Inflammatory macrophage treated with lipopolysaccharide for 1 hour (primary cell): ENCODE data around the gene DYNLT3.
A peak's percentile ranks its signal among the peaks of the same experiment; 100 is the strongest.

Experiments used
- DNase-seq, 2 donors: peaks; one replicate each; pipeline ENCODE4 v3.0.0-alpha.2; 2020 to 2022

The DYNLT3 gene

DNA sequence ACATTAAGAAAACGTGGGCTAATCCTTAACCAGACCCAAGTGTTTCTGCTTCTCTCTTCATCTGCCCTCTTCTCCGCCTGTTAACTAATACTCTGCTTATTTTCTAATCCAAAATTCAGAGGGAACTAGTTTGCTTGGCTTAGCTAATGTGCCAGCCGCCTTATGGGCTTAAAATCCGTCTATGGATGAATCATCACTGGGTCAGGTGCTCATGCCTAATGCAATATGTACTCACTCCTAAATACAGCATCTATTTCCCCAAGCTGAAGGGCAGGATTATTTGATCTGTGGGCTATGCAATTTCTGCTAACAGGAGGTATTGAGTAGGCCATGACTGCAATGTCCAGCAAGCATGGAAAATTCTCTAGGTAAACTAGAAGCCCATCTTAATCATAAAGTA lies 12.4 kb downstream of the DYNLT3 start:
- no peak for DNase-seq

DNA sequence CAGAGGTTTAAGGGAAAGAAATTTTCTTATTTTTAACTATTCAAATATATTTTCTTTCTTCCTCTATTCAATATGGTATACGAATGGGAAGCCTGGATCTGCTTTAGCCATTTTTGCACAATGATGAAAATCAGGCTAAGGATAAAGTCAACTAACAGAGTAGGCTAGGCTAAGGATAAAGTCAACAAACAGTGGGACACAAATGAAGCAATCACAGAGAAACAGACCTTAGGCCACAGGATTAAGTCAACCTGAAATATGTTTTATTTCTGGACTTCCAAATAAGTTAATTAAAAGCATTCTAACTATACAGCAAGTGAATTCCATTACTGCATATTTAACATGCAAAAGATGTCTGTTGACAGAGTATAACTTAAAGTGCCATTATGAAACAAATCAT lies 17.0 kb downstream of the DYNLT3 start:
- no peak for DNase-seq

DNA sequence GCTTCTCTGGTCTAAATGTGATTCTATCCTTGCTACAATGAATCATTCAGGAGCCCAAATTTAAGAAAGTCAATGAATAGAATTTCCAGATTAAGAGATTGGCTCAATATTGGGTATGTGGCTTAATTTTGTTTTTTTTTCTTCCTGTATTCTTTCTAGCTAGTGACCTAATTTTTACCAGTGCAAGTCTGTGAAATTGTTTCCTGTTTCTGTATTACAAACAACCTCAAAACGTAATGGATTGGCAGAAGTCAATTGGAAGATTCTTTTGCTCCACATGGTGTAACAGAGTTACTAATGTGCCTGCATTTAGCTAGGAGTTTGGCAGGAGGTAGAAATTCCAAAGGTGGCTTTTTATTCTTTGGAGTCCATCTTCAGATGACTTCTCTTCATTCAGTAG lies 17.6 kb downstream of the DYNLT3 start:
- peak in 1 of 2 donors; percentile 38 for DNase-seq

DNA sequence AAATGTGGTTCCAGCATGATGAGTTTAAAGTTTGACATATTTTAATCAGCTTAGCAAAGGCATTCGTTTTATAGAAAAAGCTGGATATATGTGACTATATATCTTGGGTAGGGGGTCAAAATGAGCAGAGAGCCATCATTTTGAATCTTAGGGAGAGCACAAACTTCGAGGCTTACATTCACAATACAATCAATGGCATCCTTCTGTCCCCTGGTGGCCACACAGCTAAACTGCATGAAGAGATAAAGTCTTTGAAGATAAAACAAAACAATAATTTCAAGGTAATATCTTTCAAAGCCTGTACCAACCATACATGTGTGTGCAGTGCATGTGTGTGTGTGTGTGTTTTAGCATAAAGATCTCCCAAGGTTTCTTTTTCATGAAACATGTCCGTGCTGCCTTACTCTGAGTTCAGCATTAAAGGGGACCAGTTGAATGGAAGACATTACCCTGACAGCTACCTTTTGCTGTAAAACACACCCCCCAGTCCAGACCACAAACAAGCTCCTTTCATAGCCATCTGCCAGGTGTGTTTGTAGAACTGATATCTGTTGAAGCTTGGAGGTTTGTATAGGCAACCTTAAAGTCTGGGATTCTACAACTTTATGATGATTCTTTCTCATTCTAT lies 22.0 kb downstream of the DYNLT3 start:
- peak in 1 of 2 donors; percentile 57 for DNase-seq

DNA sequence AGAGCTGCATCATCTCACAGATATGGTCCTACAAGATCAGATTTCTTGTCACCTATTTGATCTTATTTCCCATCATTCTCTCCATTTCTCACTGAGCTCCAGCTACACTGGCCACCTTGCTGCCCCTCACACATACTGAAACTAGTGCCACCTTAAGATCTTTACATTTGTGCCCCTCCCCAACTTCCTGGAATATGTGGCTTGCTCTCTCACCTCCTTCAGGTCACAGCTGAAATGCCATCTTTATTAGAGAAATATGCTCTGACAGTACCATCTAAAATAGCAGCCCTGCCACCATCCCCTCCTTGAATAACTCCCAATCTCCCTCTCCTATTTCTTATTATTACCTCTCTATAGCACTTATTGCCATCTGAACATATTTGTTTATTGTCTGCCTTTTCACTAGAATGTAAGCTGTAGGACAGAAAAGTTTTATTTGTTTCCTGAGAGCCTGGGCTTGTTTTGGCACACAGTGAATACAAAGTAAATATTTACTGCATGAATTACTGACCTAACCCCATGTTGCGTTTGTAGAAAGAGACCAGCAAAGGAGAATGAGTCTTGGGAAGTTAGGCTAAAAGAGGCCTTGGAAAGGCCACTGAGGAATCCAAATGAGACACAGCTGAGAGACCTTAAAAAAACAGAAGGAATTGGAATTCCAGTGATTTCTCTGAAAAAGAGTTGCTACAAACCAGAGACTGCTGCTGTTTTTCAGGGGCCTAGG lies 22.7 kb downstream of the DYNLT3 start:
- DNase-seq: peak in 1 of 2 donors; percentile 4

DNA sequence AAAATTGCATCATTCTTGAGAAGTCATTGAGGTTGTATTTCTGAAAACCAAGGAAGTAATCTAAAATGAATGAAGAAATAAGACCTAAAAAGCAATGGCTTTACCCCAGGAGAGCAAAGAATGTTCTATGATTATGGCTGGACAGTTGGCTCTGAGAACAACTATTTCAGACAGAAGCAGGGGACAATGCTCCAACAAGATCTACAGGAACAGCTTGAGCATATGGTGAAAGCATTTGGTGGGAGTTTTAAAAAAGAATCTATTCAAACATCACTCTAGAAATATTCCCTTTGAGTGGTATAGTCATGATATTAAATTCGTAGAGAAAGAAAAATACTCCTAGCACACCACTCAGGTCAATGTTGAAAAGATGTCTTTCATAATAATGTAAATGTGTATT lies 26.7 kb downstream of the DYNLT3 start:
- DNase-seq: peak in 1 of 2 donors; percentile 10

DNA sequence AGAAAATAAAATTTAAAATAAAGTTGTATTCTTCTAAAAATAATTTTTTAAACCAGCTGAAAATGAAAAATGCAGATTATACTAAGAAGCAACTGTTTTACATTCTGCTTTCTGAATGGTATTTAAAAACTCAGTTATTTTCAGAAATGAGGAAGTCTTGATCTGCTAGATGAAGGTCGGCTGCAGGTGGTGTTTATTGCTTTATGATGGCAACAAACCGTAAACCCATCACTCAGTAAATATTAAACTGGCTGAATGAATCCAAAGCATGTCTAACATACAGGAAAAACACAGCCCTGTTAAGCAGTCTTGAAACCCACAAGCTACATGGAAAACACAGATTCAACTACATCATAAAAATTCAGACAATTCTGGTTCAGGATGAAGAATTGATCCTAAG lies 29.3 kb downstream of the DYNLT3 start:
- no peak for DNase-seq

DNA sequence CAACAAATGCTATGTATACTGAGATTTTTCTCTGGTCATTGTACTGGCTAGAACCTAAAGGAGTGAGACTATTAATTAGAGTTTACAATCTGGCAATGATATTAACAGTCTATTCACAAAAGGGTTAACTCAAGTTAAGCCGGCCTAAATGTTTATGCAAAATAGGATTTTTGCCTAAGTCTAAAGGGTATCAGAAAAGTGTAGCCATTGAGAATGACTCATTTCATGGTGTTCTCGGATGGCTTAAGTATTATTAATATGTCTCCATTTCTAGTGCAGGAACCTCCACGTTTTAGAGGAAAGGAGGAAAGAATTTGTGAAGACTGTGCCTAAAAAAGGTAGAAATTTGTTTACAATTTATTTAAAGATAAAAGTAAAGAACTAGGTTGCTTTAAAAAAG lies 29.8 kb downstream of the DYNLT3 start:
- DNase-seq: peak in 1 of 2 donors; percentile 21

DNA sequence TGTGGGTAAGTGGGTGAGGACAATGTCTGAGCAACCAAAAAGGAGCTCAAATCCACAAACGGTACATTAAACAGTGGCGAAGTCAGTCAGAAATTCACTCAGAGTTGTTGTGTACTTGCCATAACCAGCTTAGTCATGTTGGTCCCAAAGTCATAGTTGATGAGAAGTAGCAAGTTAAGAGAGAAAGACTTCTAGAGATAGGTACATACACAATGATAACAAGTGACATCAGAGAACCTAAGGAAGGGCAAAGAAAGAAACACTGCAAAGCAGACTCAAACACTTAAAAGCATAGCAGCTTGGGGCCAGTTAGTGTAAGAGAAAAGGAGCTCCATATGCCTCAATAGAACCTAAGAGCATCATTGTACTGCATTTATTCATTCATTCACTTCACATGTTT lies 30.2 kb downstream of the DYNLT3 start:
- peak in 1 of 2 donors; percentile 15 for DNase-seq

DNA sequence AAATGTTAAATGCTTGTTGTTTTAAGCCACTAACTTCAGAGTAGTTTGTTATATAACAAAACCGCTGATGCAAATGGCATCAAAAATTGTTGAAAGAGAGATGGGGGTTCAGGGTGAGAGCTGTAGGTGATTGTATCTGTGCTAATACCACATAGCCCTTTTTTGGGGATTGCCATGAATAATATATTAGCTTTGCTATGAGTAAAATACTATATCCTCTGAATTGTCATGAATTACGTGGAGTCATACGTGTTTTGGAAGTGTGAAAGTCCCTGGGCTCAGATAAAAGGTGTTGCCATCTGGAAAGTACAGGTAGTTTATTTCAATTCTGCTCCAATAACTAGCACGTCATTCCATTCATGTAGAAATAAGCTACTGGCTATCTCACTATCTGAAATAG lies 30.6 kb downstream of the DYNLT3 start:
- no peak for DNase-seq

DNA sequence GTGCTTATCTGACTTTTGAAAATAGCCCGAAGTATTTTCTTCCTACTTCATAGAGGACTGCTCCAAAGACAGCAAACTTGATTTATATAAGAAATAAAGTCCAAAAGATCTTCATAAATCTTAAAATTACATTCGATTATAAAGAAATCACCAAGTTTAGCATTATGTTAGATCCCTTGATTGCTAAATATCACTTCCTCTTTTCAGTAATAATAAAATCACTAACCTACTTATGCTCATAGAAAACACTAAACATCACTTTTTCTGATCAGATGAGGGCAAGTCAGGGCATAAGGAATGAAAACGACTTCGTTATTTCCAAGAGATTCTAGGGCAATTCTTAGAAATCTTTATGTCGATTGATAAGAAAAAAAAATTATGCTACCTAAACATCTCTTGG lies 32.0 kb downstream of the DYNLT3 start:
- DNase-seq: no peak

DNA sequence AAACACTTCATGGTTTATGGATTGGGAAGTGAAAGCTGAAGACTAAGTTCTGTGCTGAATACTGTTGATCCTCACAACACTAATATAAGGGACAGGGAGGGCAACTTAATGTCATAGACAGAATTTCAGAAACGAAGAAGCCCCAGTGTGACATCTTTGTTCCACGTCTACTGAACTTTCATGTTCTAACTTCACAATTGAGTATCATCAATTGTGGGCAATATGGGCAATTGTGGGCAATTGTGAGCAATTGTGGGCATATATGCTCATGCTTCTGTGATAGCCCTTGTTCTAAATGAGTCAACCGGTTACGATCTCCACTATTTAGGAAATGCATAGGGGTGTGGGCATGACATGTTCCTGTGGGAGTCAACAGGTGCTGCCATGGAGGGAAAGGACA lies 33.8 kb downstream of the DYNLT3 start:
- no peak for DNase-seq

DNA sequence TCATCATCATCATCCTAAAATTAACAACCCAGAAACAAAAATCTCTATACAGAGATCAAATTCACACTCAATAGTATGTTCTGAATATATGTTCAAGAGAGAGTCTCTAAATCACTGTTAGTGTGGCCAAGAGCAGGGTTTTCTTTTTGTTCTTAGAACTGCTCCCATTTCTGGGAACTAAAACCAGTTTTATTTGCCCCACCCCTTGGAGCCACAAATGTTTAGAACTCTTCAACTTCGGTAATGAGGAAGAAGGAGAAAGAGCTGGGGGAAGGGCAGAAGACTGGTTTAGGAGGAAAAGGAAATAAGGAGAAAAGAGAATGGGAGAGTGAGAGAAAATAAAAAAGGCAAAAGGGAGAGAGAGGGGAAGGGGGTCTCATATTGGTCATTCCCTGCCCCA lies 35.3 kb downstream of the DYNLT3 start:
- no peak for DNase-seq

DNA sequence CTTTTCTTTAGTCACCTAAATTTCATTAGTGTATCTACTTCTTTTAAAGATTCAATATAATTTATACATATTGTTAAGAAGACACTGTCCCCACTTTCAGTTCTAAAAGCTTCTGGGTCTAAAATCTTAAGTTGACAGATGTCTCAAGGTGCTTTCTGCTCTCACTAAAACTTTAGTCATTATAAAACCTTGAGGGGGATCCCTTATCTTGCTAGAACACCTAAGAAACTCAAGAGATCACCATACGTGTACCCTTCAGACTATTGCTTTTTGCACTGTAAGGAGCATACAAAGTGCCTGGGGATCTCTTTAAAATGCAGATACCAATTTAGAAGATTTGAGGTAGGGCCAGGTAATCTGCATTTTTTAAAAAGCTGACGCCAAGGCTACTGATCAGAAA lies 37.4 kb downstream of the DYNLT3 start:
- no peak for DNase-seq

DNA sequence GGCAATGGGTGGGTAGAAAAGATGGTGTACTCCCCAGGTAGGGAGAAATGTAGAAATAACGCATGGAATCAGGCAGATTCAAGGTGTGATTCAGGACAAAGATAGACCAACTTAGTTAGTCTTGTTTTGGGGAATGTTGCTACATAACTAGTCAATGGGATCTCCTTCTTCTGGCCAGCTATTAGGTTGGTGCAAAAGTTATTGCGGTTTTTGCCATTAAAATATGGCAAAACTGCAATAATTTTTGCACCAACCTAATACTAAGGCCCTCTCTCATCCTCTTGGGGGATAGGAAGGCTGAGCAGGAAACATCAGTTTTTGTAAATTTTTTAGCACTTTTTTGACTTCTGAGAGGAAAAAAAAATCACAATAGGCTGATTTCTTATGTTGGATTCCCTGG lies 44.3 kb downstream of the DYNLT3 start:
- no peak for DNase-seq

DNA sequence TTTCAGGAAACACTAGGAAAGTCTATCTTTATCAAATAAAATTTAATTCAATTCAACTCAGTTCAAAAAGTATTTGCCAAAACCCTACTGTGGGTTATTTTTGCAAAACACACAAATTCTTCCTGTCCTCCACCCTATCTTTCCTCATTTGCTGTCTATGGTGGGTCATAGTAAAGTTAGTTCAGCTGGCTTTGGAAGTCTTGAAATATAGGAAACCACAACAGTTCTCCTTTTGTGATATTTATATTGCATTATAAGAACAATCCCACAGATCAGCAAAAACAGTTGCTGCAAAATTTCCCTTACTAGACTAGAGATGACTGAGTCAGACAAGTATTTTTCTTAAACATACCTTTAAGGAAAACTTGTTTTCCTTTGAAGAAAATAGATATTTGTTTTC lies 45.3 kb downstream of the DYNLT3 start:
- peak; percentile 73 to 90 for DNase-seq

DNA sequence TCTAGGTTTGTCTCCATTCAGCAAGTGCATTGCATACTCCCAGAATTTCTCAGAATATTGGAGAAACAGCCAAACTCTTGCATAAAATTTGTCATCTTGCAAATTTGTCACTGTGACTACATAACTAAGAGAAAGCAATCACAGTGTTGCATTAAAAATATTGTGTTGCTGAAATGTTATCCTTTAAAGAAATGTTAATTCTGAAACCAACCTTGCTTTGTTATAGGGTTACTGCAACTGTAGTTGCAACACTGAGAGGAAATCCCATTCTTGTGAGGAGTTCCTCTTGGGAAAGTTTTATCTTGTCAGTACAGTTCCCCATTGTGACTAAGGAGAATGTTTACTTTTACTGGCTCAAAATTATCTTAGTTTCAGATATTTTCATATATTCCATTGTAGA lies 46.7 kb downstream of the DYNLT3 start:
- DNase-seq: peak; percentile 88 to 93

DNA sequence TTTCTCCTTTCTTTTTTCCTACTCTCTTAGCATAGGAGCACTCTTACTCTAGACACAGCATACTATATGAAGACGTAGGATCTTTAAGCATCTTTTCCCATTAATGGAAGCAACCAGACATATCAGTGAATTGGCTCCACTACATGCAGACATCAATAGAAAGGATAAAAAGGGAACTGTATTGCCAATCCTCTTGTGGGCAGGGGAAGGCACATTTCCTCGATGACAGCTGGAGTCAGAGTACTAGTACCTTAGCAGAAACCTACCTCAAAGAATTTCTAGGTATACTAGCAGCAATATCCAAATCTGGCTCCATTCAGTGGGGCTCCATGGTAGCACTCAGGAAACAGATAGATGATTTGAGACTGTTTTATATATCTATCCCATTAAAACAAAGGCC lies 47.4 kb downstream of the DYNLT3 start:
- DNase-seq: no peak

DNA sequence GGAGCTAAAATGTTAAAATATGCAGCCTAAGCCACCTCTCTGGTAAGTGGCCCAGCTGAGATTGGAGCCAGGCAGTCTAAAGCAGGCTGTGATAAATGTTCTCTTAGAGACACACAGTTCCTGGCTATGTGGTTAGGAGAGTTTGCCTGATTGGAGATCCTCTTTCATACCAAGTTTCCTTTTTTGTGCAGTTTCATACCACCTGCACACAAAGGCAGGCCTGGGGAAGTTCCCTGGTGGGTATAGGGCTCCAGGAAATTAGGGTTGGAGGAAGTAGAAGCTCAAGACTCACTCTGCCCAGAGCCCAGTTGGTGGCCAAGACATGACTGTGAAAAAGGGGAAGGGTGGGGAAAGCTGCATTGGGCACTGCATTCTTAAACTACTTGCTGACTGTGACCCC lies 50.6 kb downstream of the DYNLT3 start:
- DNase-seq: peak; percentile 76 to 89

DNA sequence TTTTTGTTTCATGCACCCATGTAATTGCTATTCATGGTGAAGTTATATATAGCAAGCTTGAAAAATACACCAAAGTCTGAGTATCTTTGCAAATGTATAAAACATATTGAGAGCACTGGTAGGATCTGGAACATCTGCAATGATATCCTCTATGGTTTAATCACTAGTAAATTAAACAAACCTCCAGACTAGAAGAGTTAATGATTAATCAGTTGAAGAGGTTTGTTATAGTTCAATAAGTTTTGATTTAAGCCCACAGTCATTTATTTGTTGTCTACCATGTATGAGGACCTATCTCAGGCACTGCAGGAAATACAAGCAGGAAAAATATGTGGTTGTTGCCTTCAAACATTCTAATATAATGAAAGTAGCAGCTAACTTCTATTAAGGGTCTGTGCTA lies 51.1 kb downstream of the DYNLT3 start:
- no peak for DNase-seq
